B cell (primary cell): Measurements from ENCODE around the gene CTCF. TPM values are rescaled to one million over a fixed set of nuclear protein-coding genes. Genes with fewer than 3 reads are reported as not detected.

Source experiments
- ATAC-seq: fragments of 200-7000 bp; cut with Tn5 transposase; one replicate; pipeline ENCODE4 v1.10.0; 2021; ENCODE audit warnings: low read depth, mild to moderate bottlenecking, moderate number of reproducible peaks, moderate library complexity
- CTCF ChIA-PET: fragments of 350-600 bp; sonication (Branson Sonifier 250); formaldehyde crosslinking; loops from one replicate; lab custom pipeline; 2021; ENCODE audit warnings: antibody characterized with exemption, inconsistent platforms; lab: Charles Lee
- POLR2A ChIA-PET: fragments of 350-600 bp; sonication (Branson Sonifier 250); formaldehyde crosslinking; loops from one replicate; lab custom pipeline; 2021; ENCODE audit warnings: antibody characterized with exemption; lab: Charles Lee
- DNase-seq: peaks from one replicate; pipeline ENCODE4 v3.0.0; 2013
- H2AFZ ChIP-seq: 2 replicates; pipeline ENCODE4 v1.6.1; 2012; ENCODE audit warnings: mild to moderate bottlenecking, low read depth, low read length; ENCODE audit not compliant: insufficient read depth, poor library complexity, severe bottlenecking
- H3K27ac ChIP-seq, 2 donors: 1 replicate in 1 of 2; 2 replicates in 1 of 2; pipeline ENCODE4 v1.5.1; 2012 to 2013; ENCODE audit warnings: low read length in 2 of 2, mild to moderate bottlenecking in 2 of 2, moderate library complexity in 1 of 2
- H3K27me3 ChIP-seq, 4 experiments: fragments of 200-600 bp in 1 of 4; sonication (generic) in 1 of 4; replicated peaks in 1 of 4; 1 replicate in 2 of 4; 2 replicates in 2 of 4; pipeline versions ENCODE4 v1.6.1 to v1.7.0; 2013 to 2016; ENCODE audit warnings: low read length in 3 of 4, mild to moderate bottlenecking in 2 of 4, mixed read lengths in 1 of 4, moderate library complexity in 1 of 4; ENCODE audit not compliant: insufficient read depth in 4 of 4, control insufficient read depth in 3 of 4; ENCODE audit errors: control extremely low read depth in 1 of 4
- H3K36me3 ChIP-seq, 2 experiments: replicated peaks in 1 of 2; 1 replicate in 1 of 2; 2 replicates in 1 of 2; pipeline versions ENCODE4 v1.6.1 to v1.7.1; 2013; ENCODE audit warnings: low read length in 1 of 2; ENCODE audit not compliant: insufficient read depth in 2 of 2, control insufficient read depth in 1 of 2; ENCODE audit errors: control extremely low read depth in 1 of 2, extremely low read depth in 1 of 2
- H3K4me1 ChIP-seq, 2 donors: fragments of 200-600 bp in 1 of 2; sonication (generic) in 1 of 2; 1 replicate in 1 of 2; 2 replicates in 1 of 2; pipeline versions ENCODE4 v1.5.1 to v1.6.1; 2013 to 2017; ENCODE audit warnings: low read length in 2 of 2; ENCODE audit not compliant: control insufficient read depth in 2 of 2, insufficient read depth in 2 of 2
- H3K4me2 ChIP-seq: replicated peaks from 2 replicates; pipeline ENCODE3; 2012; ENCODE audit warnings: mild to moderate bottlenecking, low read depth, low read length; ENCODE audit not compliant: poor library complexity, severe bottlenecking
- H3K4me3 ChIP-seq, 5 experiments: fragments of 200-600 bp in 1 of 5; sonication (generic) in 1 of 5; 1 replicate in 3 of 5; 2 replicates in 2 of 5; pipeline versions ENCODE4 v1.5.1 to v1.7.0; 2011 to 2016; ENCODE audit warnings: low read length in 4 of 5, mild to moderate bottlenecking in 4 of 5, low read depth in 2 of 5, control low read depth in 1 of 5, moderate library complexity in 1 of 5; ENCODE audit not compliant: insufficient read depth in 1 of 5; ENCODE audit errors: control extremely low read depth in 1 of 5, extremely low read depth in 1 of 5
- H3K79me2 ChIP-seq: fragments of 200-600 bp; sonication (generic); one replicate; pipeline ENCODE4 v1.6.0; 2016; ENCODE audit warnings: low read length; ENCODE audit not compliant: control insufficient read depth, insufficient read depth
- H3K9ac ChIP-seq: fragments of 200-600 bp; sonication (generic); 2 replicates; pipeline ENCODE4 v1.6.1; 2017; ENCODE audit warnings: mild to moderate bottlenecking, low read length, moderate library complexity
- H3K9me3 ChIP-seq, 3 donors: one replicate each; pipeline versions ENCODE4 v1.6.1 to v1.7.1; 2013; ENCODE audit warnings: low read length in 2 of 3; ENCODE audit not compliant: control insufficient read depth in 2 of 3, insufficient read depth in 1 of 3; ENCODE audit errors: control extremely low read depth in 1 of 3
- H4K20me1 ChIP-seq: 2 replicates; pipeline ENCODE4 v1.6.0; 2012; ENCODE audit warnings: mild to moderate bottlenecking, low read length; ENCODE audit not compliant: insufficient read depth, control insufficient read depth, poor library complexity, severe bottlenecking
- H3K27ac Mint-ChIP-seq: one replicate; pipeline ENCODE4 v1.8.0; 2021; ENCODE audit warnings: mixed read lengths
- H3K27me3 Mint-ChIP-seq: one replicate; pipeline ENCODE4 v1.8.0; 2021; ENCODE audit warnings: mixed read lengths
- H3K4me1 Mint-ChIP-seq: one replicate; pipeline ENCODE4 v1.8.0; 2021; ENCODE audit warnings: mixed read lengths
- H3K4me3 Mint-ChIP-seq: one replicate; pipeline ENCODE4 v1.8.0; 2021; ENCODE audit warnings: mixed read lengths
- H3K9me3 Mint-ChIP-seq: one replicate; pipeline ENCODE4 v1.8.0; 2022; ENCODE audit warnings: mixed read lengths; ENCODE audit not compliant: insufficient read depth
- CTCF ChIP-seq: fragments of 200-600 bp; IDR thresholded peaks from one replicate; pipeline ENCODE4 v1.8.0; 2022; ENCODE audit warnings: antibody characterized with exemption, mild to moderate bottlenecking
- EZH2 ChIP-seq: IDR thresholded peaks from 2 replicates; pipeline ENCODE4 v1.6.1; 2012; ENCODE audit warnings: borderline replicate concordance, low read depth, mild to moderate bottlenecking, moderate library complexity, low read length; ENCODE audit not compliant: insufficient read depth, poor library complexity, severe bottlenecking
- WGBS: methylation state at CpG from one replicate; pipeline ENCODE4 v1.1.5; 2013; ENCODE audit warnings: missing lambda C conversion rate; ENCODE audit not compliant: insufficient coverage; 5-methylcytosine and 5-hydroxymethylcytosine counted together
- intact Hi-C: fragments of 100-400 bp; cut with micrococcal nuclease; formaldehyde crosslinking; loops from one replicate; pipeline ENCODE4 v1.10.0; 2022
- polyA plus RNA-seq: library from polyadenylated mRNA; depleted of rRNA; stranded (reverse); fragments of >200 nt; gene quantifications from 2 replicates; pipeline ENCODE4 v1.2.3, GENCODE V29; 2012
- total RNA-seq, 2 donors: library from RNA; stranded (reverse); fragments of 120-200 nt in 1 of 2; gene quantifications; 1 replicate in 1 of 2; 2 replicates in 1 of 2; pipeline versions ENCODE4 v1.2.3 to v1.2.4, GENCODE V29; 2013 to 2022

Gene CTCF
- total and polyA plus RNA-seq, 2 donors (not counting 1 experiment from before 2014, with no cell fraction given) = 42.7 to 78.4 TPM

- DNase-seq (peak; percentile 17), ATAC-seq (no peak)
- H3K4me2 ChIP-seq = no peak overlapping the region
- no peak overlapping the region for H3K27ac ChIP-seq
- H3K4me3 Mint-ChIP-seq = peak overlapping the region; percentile 49
- no peak overlapping the region for H3K9ac ChIP-seq
- WGBS = 95% methylated on average over 4 of the region's 4 CpGs
- H4K20me1 ChIP-seq = peaks cover 6% of the 10 kb centered on the region
- H2AFZ ChIP-seq = no peak overlapping the region
- TF ChIP-seq EZH2 (no peak), CTCF (no peak)
- H3K27me3 Mint-ChIP-seq = no peaks in the 10 kb centered on the region
- peaks cover 0 to 4% of the 10 kb centered on the region in 2 experiments for H3K36me3 ChIP-seq
- POLR2A ChIA-PET = interaction anchor here (0.6 kb wide), 1 partner anchor 29 kb away, joined by 3 read pairs; no protein-coding TSS in a partner anchor
- no peak overlapping the region for H3K4me3 ChIP-seq
- H3K27ac Mint-ChIP-seq = peak overlapping the region; percentile 57
- H3K9me3 ChIP-seq = no peaks in the 10 kb centered on the region
- CTCF ChIA-PET = interaction anchor here (1.0 to 11.7 kb wide), 6 partner anchors 8 to 153 kb away, joined by 4 to 136 read pairs (median 10); partner anchors contain the start of gene CARMIL2
- intact Hi-C loops = loop anchor here (10.0 kb wide), 2 partner anchors 419 to 1471 kb away; partner anchors contain the start of genes CHTF8, FHOD1, SLC9A5 and UTP4
- H3K27me3 ChIP-seq = no peaks in the 10 kb centered on the region
- H3K79me2 ChIP-seq = peaks cover 16% of the 10 kb centered on the region
- peaks cover 46% of the 10 kb centered on the region for H3K4me1 Mint-ChIP-seq
- H3K9me3 Mint-ChIP-seq = no peaks in the 10 kb centered on the region
- peaks cover 39 to 48% of the 10 kb centered on the region in 2 donors for H3K4me1 ChIP-seq
Observed at GRCh38 chr16:67664258-67664657, 101.9 kb downstream of the CTCF start.

GRCh38 chr16:67664871-67665270 lies 102.5 kb downstream of the CTCF start:
- H3K4me3 Mint-ChIP-seq = peak overlapping the region; percentile 61

More at GRCh38 chr16:67664871-67665270, 102.5 kb downstream of the CTCF start:
- Histone ChIP-seq H3K27ac (no peak overlapping the region), H2AFZ (no peak overlapping the region), H3K4me2 (no peak overlapping the region), H3K79me2 (peaks cover 10% of the 10 kb centered on the region), H3K4me1 (peaks cover 40 to 49% of the 10 kb centered on the region in 2 donors), H3K9me3 (no peaks in the 10 kb centered on the region), H3K27me3 (no peaks in the 10 kb centered on the region), H3K9ac (no peak overlapping the region), H3K4me3 (no peak overlapping the region), H4K20me1 (no peaks in the 10 kb centered on the region), H3K36me3 (peaks cover 0 to 3% of the 10 kb centered on the region in 2 experiments)
- POLR2A ChIA-PET = interaction anchor here (0.8 to 1.2 kb wide), 2 partner anchors 28 to 124 kb away, joined by 3 to 4 read pairs; no protein-coding TSS in a partner anchor
- intact Hi-C loops = loop anchor here (10.0 kb wide), 2 partner anchors 420 to 1470 kb away; partner anchors contain the start of genes CHTF8, FHOD1, SLC9A5 and UTP4
- Mint-ChIP-seq H3K4me1 (peaks cover 48% of the 10 kb centered on the region), H3K9me3 (no peaks in the 10 kb centered on the region), H3K27me3 (no peaks in the 10 kb centered on the region), H3K27ac (peak overlapping the region; percentile 57)
- DNase-seq (peak; percentile 21), ATAC-seq (no peak)
- WGBS = 100% methylated on average over 7 of the region's 7 CpGs
- TF ChIP-seq CTCF = no peak
- no peak for TF ChIP-seq EZH2
- CTCF ChIA-PET = interaction anchor here (1.0 to 11.7 kb wide), 8 partner anchors 20 to 376 kb away, joined by 3 to 136 read pairs (median 8); partner anchors contain the start of genes ATP6V0D1 and CARMIL2
